ENCODE measurements around the gene CFAP74.

DNA sequence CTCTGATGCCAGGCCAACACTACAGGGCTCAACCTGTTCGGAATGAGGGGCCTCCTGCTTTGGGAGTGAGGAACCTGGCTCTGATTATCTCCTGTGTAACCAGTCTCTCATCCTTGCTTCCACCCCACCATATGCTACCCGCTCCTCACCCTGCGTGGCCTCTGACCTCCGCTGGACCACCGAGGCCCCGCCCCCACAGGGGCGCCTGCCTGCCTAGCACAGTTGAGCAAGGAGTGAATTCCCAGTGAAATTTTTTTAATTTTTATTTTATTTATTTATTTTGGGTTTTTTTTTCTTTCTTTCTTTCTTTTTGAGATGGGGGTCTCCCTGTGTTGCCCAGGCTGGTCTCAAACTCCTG lies 110.8 kb downstream of the CFAP74 start:
- TF ChIP-seq, protein P1, sequence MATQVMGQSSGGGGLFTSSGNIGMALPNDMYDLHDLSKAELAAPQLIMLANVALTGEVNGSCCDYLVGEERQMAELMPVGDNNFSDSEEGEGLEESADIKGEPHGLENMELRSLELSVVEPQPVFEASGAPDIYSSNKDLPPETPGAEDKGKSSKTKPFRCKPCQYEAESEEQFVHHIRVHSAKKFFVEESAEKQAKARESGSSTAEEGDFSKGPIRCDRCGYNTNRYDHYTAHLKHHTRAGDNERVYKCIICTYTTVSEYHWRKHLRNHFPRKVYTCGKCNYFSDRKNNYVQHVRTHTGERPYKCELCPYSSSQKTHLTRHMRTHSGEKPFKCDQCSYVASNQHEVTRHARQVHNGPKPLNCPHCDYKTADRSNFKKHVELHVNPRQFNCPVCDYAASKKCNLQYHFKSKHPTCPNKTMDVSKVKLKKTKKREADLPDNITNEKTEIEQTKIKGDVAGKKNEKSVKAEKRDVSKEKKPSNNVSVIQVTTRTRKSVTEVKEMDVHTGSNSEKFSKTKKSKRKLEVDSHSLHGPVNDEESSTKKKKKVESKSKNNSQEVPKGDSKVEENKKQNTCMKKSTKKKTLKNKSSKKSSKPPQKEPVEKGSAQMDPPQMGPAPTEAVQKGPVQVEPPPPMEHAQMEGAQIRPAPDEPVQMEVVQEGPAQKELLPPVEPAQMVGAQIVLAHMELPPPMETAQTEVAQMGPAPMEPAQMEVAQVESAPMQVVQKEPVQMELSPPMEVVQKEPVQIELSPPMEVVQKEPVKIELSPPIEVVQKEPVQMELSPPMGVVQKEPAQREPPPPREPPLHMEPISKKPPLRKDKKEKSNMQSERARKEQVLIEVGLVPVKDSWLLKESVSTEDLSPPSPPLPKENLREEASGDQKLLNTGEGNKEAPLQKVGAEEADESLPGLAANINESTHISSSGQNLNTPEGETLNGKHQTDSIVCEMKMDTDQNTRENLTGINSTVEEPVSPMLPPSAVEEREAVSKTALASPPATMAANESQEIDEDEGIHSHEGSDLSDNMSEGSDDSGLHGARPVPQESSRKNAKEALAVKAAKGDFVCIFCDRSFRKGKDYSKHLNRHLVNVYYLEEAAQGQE (IDR thresholded peaks at IDR 0.05), result no peak
- no peak for TF ChIP-seq POLR2A (IDR thresholded peaks at IDR 0.05; ENCODE audit: low read length)
- no peak for TF ChIP-seq EHMT2 (IDR thresholded peaks at IDR 0.05; ENCODE audit: low read depth)
- TF ChIP-seq, protein P2, sequence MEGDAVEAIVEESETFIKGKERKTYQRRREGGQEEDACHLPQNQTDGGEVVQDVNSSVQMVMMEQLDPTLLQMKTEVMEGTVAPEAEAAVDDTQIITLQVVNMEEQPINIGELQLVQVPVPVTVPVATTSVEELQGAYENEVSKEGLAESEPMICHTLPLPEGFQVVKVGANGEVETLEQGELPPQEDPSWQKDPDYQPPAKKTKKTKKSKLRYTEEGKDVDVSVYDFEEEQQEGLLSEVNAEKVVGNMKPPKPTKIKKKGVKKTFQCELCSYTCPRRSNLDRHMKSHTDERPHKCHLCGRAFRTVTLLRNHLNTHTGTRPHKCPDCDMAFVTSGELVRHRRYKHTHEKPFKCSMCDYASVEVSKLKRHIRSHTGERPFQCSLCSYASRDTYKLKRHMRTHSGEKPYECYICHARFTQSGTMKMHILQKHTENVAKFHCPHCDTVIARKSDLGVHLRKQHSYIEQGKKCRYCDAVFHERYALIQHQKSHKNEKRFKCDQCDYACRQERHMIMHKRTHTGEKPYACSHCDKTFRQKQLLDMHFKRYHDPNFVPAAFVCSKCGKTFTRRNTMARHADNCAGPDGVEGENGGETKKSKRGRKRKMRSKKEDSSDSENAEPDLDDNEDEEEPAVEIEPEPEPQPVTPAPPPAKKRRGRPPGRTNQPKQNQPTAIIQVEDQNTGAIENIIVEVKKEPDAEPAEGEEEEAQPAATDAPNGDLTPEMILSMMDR (IDR thresholded peaks at IDR 0.05), result no peak
